ENCODE data around the gene TSC22D4. TPM values are rescaled to one million over a fixed set of nuclear protein-coding genes. Genes with fewer than 3 reads are reported as not detected.

Gene TSC22D4
- total and polyA plus RNA-seq, 2 experiments from 2014 or later: 26.2 to 89.6 TPM

- Histone ChIP-seq H3K27ac (no peak overlapping the region), H3K36me3 (replicated peaks; ENCODE audit: insufficient read depth, low read depth) (no peaks in the 10 kb centered on the region)
These were observed 13.7 kb downstream of the TSC22D4 start for GRCh38 chr7:100465299-100465698.

GRCh38 chr7:100464791-100465190 lies 14.2 kb downstream of the TSC22D4 start:
- no peak overlapping the region for H3K4me2 ChIP-seq
- H2AFZ ChIP-seq: no peak overlapping the region
- H3K27ac ChIP-seq: no peak overlapping the region
- H3K9me3 ChIP-seq (ENCODE audit: low read depth): no peaks in the 10 kb centered on the region
- H3K27me3 ChIP-seq: no peaks in the 10 kb centered on the region
- H4K20me1 ChIP-seq (ENCODE audit: insufficient read depth, poor library complexity, severe bottlenecking): peaks cover 4% of the 10 kb centered on the region
- 97% methylated on average over 2 of the region's 2 CpGs for WGBS (ENCODE audit: low lambda C conversion rate, missing lambda C conversion rate)
- H3K9me2 ChIP-seq (replicated peaks; ENCODE audit: insufficient read depth): no peaks in the 10 kb centered on the region
- no peaks in the 10 kb centered on the region for H3K36me3 ChIP-seq (replicated peaks; ENCODE audit: insufficient read depth, low read depth)
- TF ChIP-seq EZH2 (IDR thresholded peaks at IDR 0.05; ENCODE audit: borderline replicate concordance): no peak
- no peak for TF ChIP-seq CTCF (IDR thresholded peaks at IDR 0.05; ENCODE audit: poor library complexity)
- no peak for TF ChIP-seq EZH2phosphoT487 (IDR thresholded peaks at IDR 0.05; ENCODE audit: low read depth, severe bottlenecking, unreplicated experiment)
- peaks cover 14% of the 10 kb centered on the region for H3K4me1 ChIP-seq (ENCODE audit: insufficient read depth)
- no peaks in the 10 kb centered on the region for H3K79me2 ChIP-seq
- DNase-seq (ENCODE audit: low spot score): no peak
- H3K4me3 ChIP-seq: no peak overlapping the region

More at GRCh38 chr7:100465299-100465698, 13.7 kb downstream of the TSC22D4 start:
- Histone ChIP-seq H3K4me3 (no peak overlapping the region), H3K9me3 (ENCODE audit: low read depth) (no peaks in the 10 kb centered on the region), H2AFZ (no peak overlapping the region), H3K9me2 (replicated peaks; ENCODE audit: insufficient read depth) (no peaks in the 10 kb centered on the region), H4K20me1 (ENCODE audit: insufficient read depth, poor library complexity, severe bottlenecking) (peaks cover 7% of the 10 kb centered on the region), H3K79me2 (no peaks in the 10 kb centered on the region), H3K4me2 (peak overlapping the region; percentile 52), H3K4me1 (ENCODE audit: insufficient read depth) (peaks cover 14% of the 10 kb centered on the region), H3K27me3 (no peaks in the 10 kb centered on the region)
- WGBS (ENCODE audit: low lambda C conversion rate, missing lambda C conversion rate): 81% methylated on average over 8 of the region's 8 CpGs
- TF ChIP-seq CTCF (IDR thresholded peaks at IDR 0.05; ENCODE audit: poor library complexity) (no peak), EZH2 (IDR thresholded peaks at IDR 0.05; ENCODE audit: borderline replicate concordance) (no peak), EZH2phosphoT487 (IDR thresholded peaks at IDR 0.05; ENCODE audit: low read depth, severe bottlenecking, unreplicated experiment) (no peak)
- no peak for DNase-seq (ENCODE audit: low spot score)

DNA sequence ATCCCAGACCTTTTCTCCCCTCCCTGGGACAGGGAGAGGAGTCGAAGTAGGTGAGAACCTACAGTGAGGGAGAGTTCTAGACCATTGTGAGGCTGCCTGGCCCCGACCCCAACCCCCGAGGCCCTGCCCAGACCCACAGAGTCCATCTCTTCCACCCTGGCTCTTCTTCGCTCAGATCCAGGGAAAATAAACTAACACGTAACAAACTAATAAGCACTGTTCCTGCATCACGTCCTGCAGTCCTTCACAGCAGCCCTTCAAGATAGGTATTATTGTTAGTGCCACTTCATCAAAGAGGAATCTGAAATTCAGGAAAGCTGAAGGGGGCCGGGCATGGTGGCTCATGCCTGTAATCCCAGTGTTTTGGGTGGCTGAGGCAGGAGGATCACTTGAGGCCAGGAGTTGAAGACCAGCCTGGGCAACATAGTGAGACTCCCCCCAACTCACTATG lies 14.8 kb downstream of the TSC22D4 start, which contains the start of gene SPACDR:
Gene SPACDR, minus strand, starts transcription at position 51 of the 451 bp plus-strand sequence. CDS start 235 bp downstream, outside the sequence.
- WGBS (ENCODE audit: low lambda C conversion rate, missing lambda C conversion rate): 86% methylated on average over 7 of the region's 7 CpGs
- TF ChIP-seq EZH2 (IDR thresholded peaks at IDR 0.05; ENCODE audit: borderline replicate concordance) (no peak), EZH2phosphoT487 (IDR thresholded peaks at IDR 0.05; ENCODE audit: low read depth, severe bottlenecking, unreplicated experiment) (no peak), CTCF (IDR thresholded peaks at IDR 0.05; ENCODE audit: poor library complexity) (no peak)
- DNase-seq (ENCODE audit: low spot score): no peak

More for the DNA sequence above, 14.8 kb downstream of the TSC22D4 start, which contains the start of gene SPACDR:
- Histone ChIP-seq H3K36me3 (replicated peaks; ENCODE audit: insufficient read depth, low read depth) (no peaks in the 10 kb centered on the region), H3K9me2 (replicated peaks; ENCODE audit: insufficient read depth) (no peaks in the 10 kb centered on the region), H2AFZ (no peak within 1 kb of the TSS), H4K20me1 (ENCODE audit: insufficient read depth, poor library complexity, severe bottlenecking) (no peaks in the 10 kb centered on the region), H3K79me2 (no peaks in the 10 kb centered on the region), H3K4me2 (no peak within 1 kb of the TSS), H3K27me3 (no peaks in the 10 kb centered on the region), H3K4me1 (ENCODE audit: insufficient read depth) (peaks cover 8% of the 10 kb centered on the region), H3K4me3 (no peak within 1 kb of the TSS), H3K27ac (no peak within 1 kb of the TSS), H3K9me3 (ENCODE audit: low read depth) (no peaks in the 10 kb centered on the region)
